GM18519 (cell line): ENCODE measurements around the gene UBA1.

ENCODE experiments used
- ATAC-seq: cut with Tn5 transposase; IDR thresholded peaks from one replicate; pipeline ENCODE4 v1.9.1; 2021; ENCODE audit warnings: mild to moderate bottlenecking, moderate library complexity; ENCODE audit not compliant: unreplicated experiment, low FRiP score

Gene UBA1

GRCh38 chrX:47226531-47227333 is 33.1 kb downstream of the UBA1 start:
- ATAC-seq: no peak

GRCh38 chrX:47227334-47227583 is 33.6 kb downstream of the UBA1 start:
- no peak for ATAC-seq

GRCh38 chrX:47228550-47229270 is 35.1 kb downstream of the UBA1 start:
- ATAC-seq: no peak

GRCh38 chrX:47229427-47229826 is 35.8 kb downstream of the UBA1 start:
- no peak for ATAC-seq

GRCh38 chrX:47230136-47230868 is 36.7 kb downstream of the UBA1 start:
- no peak for ATAC-seq

- no peak for ATAC-seq
Observed at GRCh38 chrX:47231167-47231566, 37.5 kb downstream of the UBA1 start.

GRCh38 chrX:47232197-47232802 is 38.7 kb downstream of the UBA1 start:
- no peak for ATAC-seq

- peak; percentile 8 for ATAC-seq
Observed at GRCh38 chrX:47232803-47233332, 39.2 kb downstream of the UBA1 start, which contains the start of gene USP11. TSS of gene USP11 (plus strand) at chrX:47233009. CDS start at chrX:47233044, 35 bp downstream.

- ATAC-seq: peak; percentile 60
Observed at GRCh38 chrX:47233333-47234113, 39.9 kb downstream of the UBA1 start.

GRCh38 chrX:47234583-47234982 is 41.0 kb downstream of the UBA1 start:
- no peak for ATAC-seq

GRCh38 chrX:47235691-47236103 is 42.1 kb downstream of the UBA1 start:
- ATAC-seq: no peak

- ATAC-seq: no peak
Observed at GRCh38 chrX:47239199-47239598, 45.6 kb downstream of the UBA1 start.

GRCh38 chrX:47239898-47240545 is 46.4 kb downstream of the UBA1 start:
- no peak for ATAC-seq

GRCh38 chrX:47240619-47241018 is 47.0 kb downstream of the UBA1 start:
- ATAC-seq: no peak

GRCh38 chrX:47241201-47242011 is 47.8 kb downstream of the UBA1 start:
- no peak for ATAC-seq

- no peak for ATAC-seq
Observed at GRCh38 chrX:47242321-47242720, 48.7 kb downstream of the UBA1 start.

- no peak for ATAC-seq
Observed at GRCh38 chrX:47243351-47243750, 49.7 kb downstream of the UBA1 start.

- no peak for ATAC-seq
Observed at GRCh38 chrX:47244676-47245075, 51.0 kb downstream of the UBA1 start.

GRCh38 chrX:47245156-47245555 is 51.5 kb downstream of the UBA1 start:
- ATAC-seq: no peak
